ENCODE measurements around the gene CLRN1. TPM values are rescaled to one million over a fixed set of nuclear protein-coding genes. Genes with fewer than 3 reads are reported as not detected.

The CLRN1 gene
- polyA plus RNA-seq, 1 of the 3 experiments (the other 2 are of a cell fraction): not detected

GRCh38 chr3:150961949-150962348 lies 10.6 kb downstream of the CLRN1 start:
- H4K20me1 ChIP-seq (ENCODE audit: insufficient read depth): no peaks in the 10 kb centered on the region
- 9% methylated on average over 4 of the region's 4 CpGs for WGBS (ENCODE audit: low lambda C conversion rate)
- no peak for DNase-seq
- H3K36me3 ChIP-seq (replicated peaks in 1 of 2; ENCODE audit: control insufficient read depth in 1 of 2, insufficient read depth in 2 of 2, low read length in 1 of 2): no peaks in the 10 kb centered on the region
- H3F3A ChIP-seq (replicated peaks; ENCODE audit: insufficient read depth): no peaks in the 10 kb centered on the region
- H3K9me2 ChIP-seq: no peaks in the 10 kb centered on the region
- H3K27ac ChIP-seq (ENCODE audit: low read depth in 2 of 2, low read length in 1 of 2): no peak overlapping the region
- H3K4me3 ChIP-seq (ENCODE audit: low read depth in 2 of 2, low read length in 1 of 2): no peak overlapping the region
- H3K27me3 ChIP-seq (ENCODE audit: insufficient read depth): peaks cover 34% of the 10 kb centered on the region
- no peak overlapping the region for H3K4me2 ChIP-seq
- POLR2A ChIA-PET: no interaction called here
- no peaks in the 10 kb centered on the region for H3K4me1 ChIP-seq (ENCODE audit: control insufficient read depth in 1 of 2, insufficient read depth in 2 of 2, low read depth in 1 of 2, low read length in 1 of 2)
- no peaks in the 10 kb centered on the region for H3K9me3 ChIP-seq
- H3K79me2 ChIP-seq (ENCODE audit: insufficient read depth): no peaks in the 10 kb centered on the region
- no peak overlapping the region for H3K9ac ChIP-seq
- TF ChIP-seq RAD21 (IDR thresholded peaks at IDR 0.05; ENCODE audit: low read length) (no peak), GATA2 (CRISPR knock-in tag; IDR thresholded peaks at IDR 0.05) (no peak), RCOR1 (IDR thresholded peaks at IDR 0.05; ENCODE audit: low read length) (no peak), TEAD4 (IDR thresholded peaks at IDR 0.05; ENCODE audit: borderline replicate concordance, insufficient read depth) (no peak), NFIC (IDR thresholded peaks at IDR 0.05; ENCODE audit: borderline replicate concordance) (no peak), TAF1 (IDR thresholded peaks at IDR 0.05; ENCODE audit: borderline replicate concordance, low read depth, low read length) (no peak), EP300 (IDR thresholded peaks at IDR 0.05; ENCODE audit: borderline replicate concordance in 1 of 2, low read depth in 1 of 2, low read length in 1 of 2) (no peak), SIN3A (IDR thresholded peaks at IDR 0.05; ENCODE audit: borderline replicate concordance, low read depth, low read length) (no peak), CHD2 (IDR thresholded peaks at IDR 0.05; ENCODE audit: low read length, partially characterized antibody) (no peak), FOSL2 (IDR thresholded peaks at IDR 0.05; ENCODE audit: borderline replicate concordance, low read depth) (no peak), USF2 (IDR thresholded peaks at IDR 0.05; ENCODE audit: borderline replicate concordance, low read depth, low read length) (no peak), ELF1 (IDR thresholded peaks at IDR 0.05) (no peak), ZBTB33 (IDR thresholded peaks at IDR 0.05; ENCODE audit: borderline replicate concordance, low read depth) (no peak), MXI1 (IDR thresholded peaks at IDR 0.05; ENCODE audit: low read depth, low read length) (no peak), MAX (IDR thresholded peaks at IDR 0.05; ENCODE audit: low read depth) (no peak), TCF12 (IDR thresholded peaks at IDR 0.05) (no peak), IRF3 (IDR thresholded peaks at IDR 0.05; ENCODE audit: low read depth, low read length) (no peak), CTCF (IDR thresholded peaks at IDR 0.05) (no peak)
- H2AFZ ChIP-seq (ENCODE audit: low read depth): no peak overlapping the region
- CTCF ChIA-PET: interaction anchor here (0.7 kb wide), 1 partner anchor 1890 kb away, joined by 3 read pairs; no protein-coding TSS in a partner anchor

All from SK-N-SH (cell line).